GM12878 (cell line): ENCODE data around the gene CD276. TPM values are rescaled to one million over a fixed set of nuclear protein-coding genes. Genes with fewer than 3 reads are reported as not detected.

ENCODE experiments used
- ATAC-seq: fragments of 200-7000 bp; cut with Tn5 transposase; 3 replicates; pipeline ENCODE4 v1.9.1; 2020; ENCODE audit warnings: mild to moderate bottlenecking, moderate library complexity
- BruUV-seq: library from RNA; stranded (reverse); fragments of 400-500 nt; replicated peaks from 2 replicates; lab custom pipeline; 2021; lab: Mats Ljungman, UMichigan
- CTCF ChIA-PET: fragments of 300-600 bp; sonication (Branson Sonifier 250); formaldehyde crosslinking; extraction: SDS; loops from one replicate; lab custom pipeline; 2021; ENCODE audit warnings: inconsistent platforms; lab: Yijun Ruan, JAX
- POLR2A ChIA-PET: fragments of 350-600 bp; formaldehyde crosslinking; extraction: SDS; loops from one replicate; lab custom pipeline; 2021; ENCODE audit warnings: inconsistent platforms; lab: Charles Lee
- RAD21 ChIA-PET: fragments of 300-600 bp; sonication (Branson Sonifier 250); formaldehyde crosslinking; loops from one replicate; lab custom pipeline; 2023; ENCODE audit warnings: antibody characterized with exemption; ENCODE audit not compliant: unreplicated experiment; lab: Charles Lee
- SMC1A ChIA-PET: fragments of 300-600 bp; sonication (Branson Sonifier 250); formaldehyde crosslinking; loops from one replicate; lab custom pipeline; 2023; ENCODE audit not compliant: unreplicated experiment, uncharacterized antibody; lab: Charles Lee
- DNase-seq: peaks from one replicate; pipeline ENCODE4 v3.0.0-alpha.2; 2011; ENCODE audit warnings: low read depth, low spot score
- FAIRE-seq: peaks from 3 replicates; lab custom pipeline; 2011; peaks lifted over from hg19 to GRCh38; lab: Jason Lieb, UNC
- H2AFZ ChIP-seq: 2 replicates; pipeline ENCODE4 v1.6.0; 2011; ENCODE audit warnings: low read depth, low read length, control low read depth; ENCODE audit not compliant: control insufficient read depth
- H3K27ac ChIP-seq: 2 replicates; pipeline ENCODE4 v1.5.1; 2011; ENCODE audit warnings: control low read depth; ENCODE audit not compliant: control insufficient read depth, insufficient read depth
- H3K27me3 ChIP-seq, 2 experiments: replicated peaks in 1 of 2; 2 replicates each; pipeline versions ENCODE4 v1.6.0 to v1.6.1; 2011; ENCODE audit warnings: low read length in 1 of 2; ENCODE audit not compliant: control insufficient read depth in 2 of 2, insufficient read depth in 2 of 2
- H3K36me3 ChIP-seq, 2 experiments: 2 replicates each; pipeline ENCODE4 v1.5.1; 2011; ENCODE audit warnings: low read length in 1 of 2; ENCODE audit not compliant: control insufficient read depth in 2 of 2, insufficient read depth in 2 of 2
- H3K4me1 ChIP-seq: 2 replicates; pipeline ENCODE4 v1.6.1; 2011; ENCODE audit warnings: mild to moderate bottlenecking, low read length, moderate library complexity, mixed read lengths; ENCODE audit not compliant: control insufficient read depth, insufficient read depth
- H3K4me2 ChIP-seq: 2 replicates; pipeline ENCODE4 v1.6.0; 2011; ENCODE audit warnings: control low read depth; ENCODE audit not compliant: control insufficient read depth, insufficient read depth
- H3K4me3 ChIP-seq: fragments of 200-600 bp; sonication (generic); 2 replicates; pipeline ENCODE4 v1.5.1; 2016
- H3K79me2 ChIP-seq: 2 replicates; pipeline ENCODE4 v1.6.0; 2011; ENCODE audit warnings: low read length; ENCODE audit not compliant: control insufficient read depth, insufficient read depth
- H3K9ac ChIP-seq: 2 replicates; pipeline ENCODE4 v1.8.0; 2011; ENCODE audit warnings: low read length, control low read depth, mixed read lengths; ENCODE audit not compliant: control insufficient read depth, insufficient read depth
- H3K9me3 ChIP-seq: replicated peaks from 3 replicates; pipeline ENCODE4 v1.5.1; 2011; ENCODE audit warnings: mild to moderate bottlenecking, low read length; ENCODE audit not compliant: control insufficient read depth, insufficient read depth
- H4K20me1 ChIP-seq: 2 replicates; pipeline ENCODE4 v1.6.0; 2011; ENCODE audit not compliant: control insufficient read depth, insufficient read depth
- EZH2 ChIP-seq: IDR thresholded peaks from 2 replicates; pipeline ENCODE4 v1.6.1; 2012; ENCODE audit warnings: low read depth, mild to moderate bottlenecking, control low read depth, inconsistent platforms, low read length, borderline replicate concordance; ENCODE audit not compliant: control insufficient read depth
- GABPA ChIP-seq: IDR thresholded peaks from 2 replicates; pipeline ENCODE4 v1.6.1; 2014; ENCODE audit warnings: antibody characterized with exemption, low read depth, mild to moderate bottlenecking, inconsistent platforms
- NR2F1 ChIP-seq: fragments of 450-650 bp; conservative IDR thresholded peaks from 2 replicates; pipeline ENCODE4 v1.6.1; 2017; ENCODE audit warnings: mild to moderate bottlenecking
- RAD21 ChIP-seq: IDR thresholded peaks from 2 replicates; pipeline ENCODE4 v1.6.1; 2011; ENCODE audit warnings: mild to moderate bottlenecking, low read depth, low read length, moderate library complexity; ENCODE audit not compliant: insufficient read depth
- RAD51 ChIP-seq: fragments of 450-650 bp; IDR thresholded peaks from 2 replicates; pipeline ENCODE4 v1.6.1; 2016; ENCODE audit warnings: moderate library complexity, mild to moderate bottlenecking, inconsistent platforms
- RFX5 ChIP-seq: IDR thresholded peaks from 2 replicates; pipeline ENCODE4 v1.6.1; 2011; ENCODE audit warnings: low read depth, low read length, improper control_type of control experiment
- TBL1XR1 ChIP-seq: IDR thresholded peaks from 2 replicates; pipeline ENCODE4 v1.6.1; 2012; ENCODE audit warnings: low read depth, low read length, improper control_type of control experiment
- TCF12 ChIP-seq: IDR thresholded peaks from 2 replicates; pipeline ENCODE4 v1.6.1; 2011; ENCODE audit warnings: low read depth, mild to moderate bottlenecking, low read length
- ZNF217 ChIP-seq: fragments of 450-650 bp; IDR thresholded peaks from 2 replicates; pipeline ENCODE4 v1.6.1; 2017; ENCODE audit warnings: antibody characterized with exemption, mild to moderate bottlenecking
- WGBS: methylation state at CpG from one replicate; pipeline ENCODE4 v1.1.6; 2016; ENCODE audit warnings: low lambda C conversion rate; ENCODE audit not compliant: insufficient replicate concordance, insufficient coverage; ENCODE audit errors: missing lambda C conversion rate; 5-methylcytosine and 5-hydroxymethylcytosine counted together
- in situ Hi-C: fragments of 300-500 bp; cut with MboI; formaldehyde crosslinking; loops from 9 replicates; pipeline ENCODE4 v1.14.3; 2018; ENCODE audit warnings: mixed read lengths
- intact Hi-C: fragments of 100-400 bp; cut with micrococcal nuclease; formaldehyde crosslinking; loops from one replicate; pipeline ENCODE4 v1.14.2; 2022; ENCODE audit not compliant: unreplicated experiment
- polyA plus RNA-seq, 11 experiments: library from polyadenylated mRNA; depleted of rRNA in 4 of 11; unstranded in 6 of 11; stranded (reverse) in 5 of 11; fragments of >200 nt; fragmentation: Nextera tagmentation in 4 of 11; fragmentation: Illumina TruSeq in 1 of 11; extraction: Ambion mirVana in 4 of 11; extraction: Trizol in 1 of 11; gene quantifications; 1 replicate in 1 of 11; 2 replicates in 10 of 11; pipeline versions ENCODE4 v1.2.1 to v1.2.3, GENCODE V29; 2011 to 2016; ENCODE audit warnings: inconsistent platforms in 2 of 11, missing spikeins in 2 of 11, low read depth in 1 of 11
- total RNA-seq, 4 experiments: library from RNA; depleted of rRNA in 3 of 4; stranded (reverse); fragments of >200 nt in 3 of 4; fragmentation: Illumina TruSeq in 1 of 4; extraction: Trizol in 1 of 4; gene quantifications; 2 replicates each; pipeline versions ENCODE4 v1.2.1 to v1.2.3, GENCODE V29; 2013 to 2021

CD276 gene
- total and polyA plus RNA-seq, 10 of the 15 experiments (the other 5 are each of a cell fraction or from before 2014, with no cell fraction given): 0.11 to 3.0 (median 1.2) TPM

DNA sequence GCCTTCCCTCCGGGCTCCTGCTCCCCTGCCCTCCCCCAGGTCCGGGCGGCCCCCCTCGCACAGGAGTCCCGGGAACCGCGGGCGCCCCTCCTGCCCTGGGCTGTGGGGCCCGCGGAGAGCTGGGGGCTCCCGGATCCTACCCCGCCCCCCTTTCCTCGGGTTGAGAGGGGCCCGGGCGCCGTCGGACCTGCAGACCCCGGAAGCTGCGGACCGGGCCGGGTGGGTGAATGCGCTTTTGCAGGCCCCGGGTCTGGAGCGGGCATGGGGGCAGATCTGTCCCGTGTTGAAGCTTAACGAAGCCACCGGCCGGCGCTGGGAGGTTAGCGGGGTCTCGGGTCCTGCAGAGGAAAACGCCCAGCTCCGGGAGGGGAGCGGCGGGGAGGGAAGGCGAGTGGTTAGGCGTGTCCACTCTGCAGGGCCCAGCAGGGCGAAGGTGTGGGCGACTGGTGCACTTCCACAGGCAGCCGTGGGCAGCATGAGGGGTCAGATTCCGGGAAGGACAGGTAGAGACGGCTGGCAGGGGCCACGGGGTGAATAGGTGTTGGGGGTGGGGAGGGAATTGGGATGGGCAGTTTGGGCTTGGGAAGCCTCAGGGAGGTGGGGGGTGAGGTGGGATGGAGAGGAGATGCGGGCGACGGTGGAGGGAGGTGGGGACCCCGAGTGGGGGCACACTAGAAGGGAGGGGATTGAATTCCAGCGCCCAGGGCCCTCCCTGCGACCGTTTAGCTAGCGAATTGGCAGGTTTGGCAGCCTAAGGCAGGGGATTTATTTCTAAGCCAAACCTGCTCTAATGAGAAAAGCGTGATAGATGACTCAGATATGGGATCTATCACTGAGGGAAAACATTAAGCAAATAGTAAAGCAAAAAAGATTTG is 635 bp downstream of the CD276 start:
- RAD21 ChIA-PET: no interaction called here
- FAIRE-seq (no peak), DNase-seq (no peak), ATAC-seq (no peak)
- CTCF ChIA-PET: interaction anchor here (2.0 kb wide), 1 partner anchor 21 kb away, joined by 5 read pairs; no protein-coding TSS in a partner anchor
- no peak for TF ChIP-seq RAD51
- TF ChIP-seq TCF12: no peak
- no peak for TF ChIP-seq TBL1XR1
- TF ChIP-seq RFX5: no peak
- no peak for TF ChIP-seq ZNF217
- no peaks in the 10 kb centered on the region for H3K79me2 ChIP-seq
- H3K27ac ChIP-seq: no peak overlapping the region
- no peaks in the 10 kb centered on the region for H3K36me3 ChIP-seq
- H4K20me1 ChIP-seq: no peaks in the 10 kb centered on the region
- peak overlapping the region; percentile 32; the same call in 1 of the 2 replicates for H3K4me3 ChIP-seq
- WGBS: 19% methylated on average over 50 of the region's 52 CpGs
- peak overlapping the region; percentile 15; the same call in 1 of the 2 replicates for H3K4me2 ChIP-seq
- no peaks in the 10 kb centered on the region for H3K4me1 ChIP-seq
- POLR2A ChIA-PET: no interaction called here
- H3K9ac ChIP-seq: no peak overlapping the region; the same call in 1 of the 2 replicates
- SMC1A ChIA-PET: no interaction called here
- in situ Hi-C loops: no loop called here
- H2AFZ ChIP-seq: peak overlapping the region; percentile 21; the same call in 1 of the 2 replicates
- intact Hi-C loops: no loop called here
- H3K27me3 ChIP-seq: peaks cover 5 to 6% of the 10 kb centered on the region in 2 experiments; a peak in 3 of 4 replicates
- no TSS peak for BruUV-seq
- H3K9me3 ChIP-seq: no peaks in the 10 kb centered on the region

DNA sequence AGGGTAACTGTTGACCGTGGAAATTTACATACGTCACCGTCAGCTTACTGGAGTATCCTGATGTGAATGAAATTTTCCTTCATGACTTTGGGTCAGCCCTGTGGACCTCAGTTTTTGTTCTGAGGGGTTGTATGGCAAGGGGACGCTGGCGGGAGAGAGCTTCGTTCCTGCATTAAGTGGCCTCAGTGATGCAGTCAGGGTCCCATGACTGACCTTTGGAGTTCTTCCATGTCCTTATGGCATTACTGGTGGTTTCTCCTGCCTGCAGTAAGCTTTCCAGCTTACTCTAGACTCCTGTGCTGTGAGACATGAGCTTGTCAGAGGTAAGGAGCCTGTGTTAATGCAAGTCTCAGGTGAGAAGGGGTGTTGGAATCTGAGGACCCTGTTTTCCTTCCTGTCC is 1.8 kb downstream of the CD276 start:
- no peak overlapping the region for H2AFZ ChIP-seq
- H3K9me3 ChIP-seq: no peaks in the 10 kb centered on the region
- no peaks in the 10 kb centered on the region for H3K4me1 ChIP-seq
- no peak overlapping the region for H3K4me3 ChIP-seq
- CTCF ChIA-PET: interaction anchor here (1.5 to 2.0 kb wide), 4 partner anchors 8 to 49 kb away, joined by 5 to 7 read pairs (median 6); no protein-coding TSS in a partner anchor
- H3K27me3 ChIP-seq: peaks cover 5 to 6% of the 10 kb centered on the region in 2 experiments; a peak in 3 of 4 replicates
- H3K9ac ChIP-seq: no peak overlapping the region
- SMC1A ChIA-PET: interaction anchor here (0.6 to 1.3 kb wide), 3 partner anchors 8 to 1197 kb away, joined by 3 read pairs; no protein-coding TSS in a partner anchor
- 51% methylated on average over 6 of the region's 6 CpGs for WGBS
- TF ChIP-seq GABPA: no peak
- TF ChIP-seq EZH2: no peak
- no peak for TF ChIP-seq NR2F1
- no peak for TF ChIP-seq RAD21
- intact Hi-C loops (no loop called here), in situ Hi-C loops (no loop called here)
- DNase-seq (no peak), ATAC-seq (no peak), FAIRE-seq (no peak)
- H3K4me2 ChIP-seq: no peak overlapping the region
- no peaks in the 10 kb centered on the region for H3K79me2 ChIP-seq
- POLR2A ChIA-PET: no interaction called here
- H4K20me1 ChIP-seq: no peaks in the 10 kb centered on the region
- H3K36me3 ChIP-seq: no peaks in the 10 kb centered on the region
- no peak overlapping the region for H3K27ac ChIP-seq
- BruUV-seq: no TSS peak
- RAD21 ChIA-PET: interaction anchor here (1.4 to 1.6 kb wide), 3 partner anchors 12 to 49 kb away, joined by 3 to 5 read pairs (median 4); no protein-coding TSS in a partner anchor
